ENCODE measurements around the gene MATN1.

Gene MATN1

GRCh38 chr1:30757352-30758120 is 34.2 kb upstream of the MATN1 start, which contains the start of gene LAPTM5:
Gene LAPTM5, minus strand, starts transcription at chr1:30757774. Its CDS starts 29 bp downstream, at chr1:30757745.
- peak; percentile 86 for DNase-seq

GRCh38 chr1:30756545-30757351 is 33.4 kb upstream of the MATN1 start:
- peak; percentile 87 for DNase-seq

GRCh38 chr1:30756206-30756544 is 32.8 kb upstream of the MATN1 start:
- DNase-seq, result no peak

- DNase-seq, result no peak
Observed at GRCh38 chr1:30755746-30756145, 32.4 kb upstream of the MATN1 start.

GRCh38 chr1:30755334-30755733 is 31.9 kb upstream of the MATN1 start:
- DNase-seq, result no peak

GRCh38 chr1:30754684-30755171 is 31.3 kb upstream of the MATN1 start:
- DNase-seq, result no peak

GRCh38 chr1:30753660-30754123 is 30.3 kb upstream of the MATN1 start:
- no peak for DNase-seq

GRCh38 chr1:30753118-30753517 is 29.7 kb upstream of the MATN1 start:
- no peak for DNase-seq

GRCh38 chr1:30752651-30752908 is 29.2 kb upstream of the MATN1 start:
- DNase-seq, result no peak

- no peak for DNase-seq
Observed at GRCh38 chr1:30751830-30752650, 28.7 kb upstream of the MATN1 start.

- DNase-seq, result no peak
Observed at GRCh38 chr1:30750731-30751291, 27.4 kb upstream of the MATN1 start.

- peak; percentile 87 for DNase-seq
Observed at GRCh38 chr1:30749691-30750583, 26.6 kb upstream of the MATN1 start.

- DNase-seq, result peak; percentile 75
Observed at GRCh38 chr1:30748699-30749401, 25.5 kb upstream of the MATN1 start.

GRCh38 chr1:30748098-30748698 is 24.8 kb upstream of the MATN1 start:
- DNase-seq, result no peak

- no peak for DNase-seq
Observed at GRCh38 chr1:30747033-30748008, 23.9 kb upstream of the MATN1 start.

- no peak for DNase-seq
Observed at GRCh38 chr1:30746212-30747032, 23.0 kb upstream of the MATN1 start.

- DNase-seq, result no peak
Observed at GRCh38 chr1:30745834-30746208, 22.4 kb upstream of the MATN1 start.

GRCh38 chr1:30745156-30745833 is 21.9 kb upstream of the MATN1 start:
- no peak for DNase-seq

Data from activated effector memory CD4-positive, alpha-beta T cell treated with anti-CD3 and anti-CD28 coated beads, Interleukin-2, amount 50 U/mL, for 16 hours (primary cell).